GM18858 (cell line): ENCODE data around the gene HDLBP.

ENCODE experiments used
- ATAC-seq: cut with Tn5 transposase; IDR thresholded peaks from one replicate; pipeline ENCODE4 v1.9.1; 2021; ENCODE audit not compliant: unreplicated experiment

HDLBP gene

GRCh38 chr2:241177526-241178334 lies 137.7 kb downstream of the HDLBP start:
- ATAC-seq = no peak
